Measurements from ENCODE around the gene POLR1E.
"Not testable (repeated sequence)": the region's sequence is repeated elsewhere in the genome, so short reads cannot be mapped to it uniquely, and the experiment has no call there.

The POLR1E gene

DNA sequence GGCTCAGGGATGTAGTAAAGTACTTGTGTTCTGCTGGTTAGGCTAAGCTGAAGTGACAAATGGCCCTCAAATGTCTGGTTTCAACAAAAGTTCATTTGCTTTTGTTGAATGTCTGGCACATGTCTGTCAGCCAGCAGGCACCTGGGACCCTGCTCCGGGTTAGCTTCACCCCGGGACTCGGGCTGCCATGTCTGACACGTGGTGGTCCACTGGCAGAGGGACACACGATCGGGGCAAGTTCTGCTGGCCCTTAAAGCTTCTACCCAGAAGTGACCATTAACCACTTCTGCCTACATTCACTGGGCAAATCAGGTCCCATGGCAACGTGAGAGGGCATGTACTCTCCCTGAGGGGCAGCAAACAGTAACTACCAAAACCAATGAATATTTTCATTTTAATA is 23.8 kb downstream of the POLR1E start:
- DNase-seq (ENCODE audit: low read depth) = no peak
- TF ChIP-seq, protein P1, sequence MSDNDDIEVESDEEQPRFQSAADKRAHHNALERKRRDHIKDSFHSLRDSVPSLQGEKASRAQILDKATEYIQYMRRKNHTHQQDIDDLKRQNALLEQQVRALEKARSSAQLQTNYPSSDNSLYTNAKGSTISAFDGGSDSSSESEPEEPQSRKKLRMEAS (IDR thresholded peaks at IDR 0.05; ENCODE audit: low read depth, low read length) = no peak
- TF ChIP-seq MYC (IDR thresholded peaks at IDR 0.05; ENCODE audit: low read depth, low read length) = no peak
- TF ChIP-seq, protein P2, sequence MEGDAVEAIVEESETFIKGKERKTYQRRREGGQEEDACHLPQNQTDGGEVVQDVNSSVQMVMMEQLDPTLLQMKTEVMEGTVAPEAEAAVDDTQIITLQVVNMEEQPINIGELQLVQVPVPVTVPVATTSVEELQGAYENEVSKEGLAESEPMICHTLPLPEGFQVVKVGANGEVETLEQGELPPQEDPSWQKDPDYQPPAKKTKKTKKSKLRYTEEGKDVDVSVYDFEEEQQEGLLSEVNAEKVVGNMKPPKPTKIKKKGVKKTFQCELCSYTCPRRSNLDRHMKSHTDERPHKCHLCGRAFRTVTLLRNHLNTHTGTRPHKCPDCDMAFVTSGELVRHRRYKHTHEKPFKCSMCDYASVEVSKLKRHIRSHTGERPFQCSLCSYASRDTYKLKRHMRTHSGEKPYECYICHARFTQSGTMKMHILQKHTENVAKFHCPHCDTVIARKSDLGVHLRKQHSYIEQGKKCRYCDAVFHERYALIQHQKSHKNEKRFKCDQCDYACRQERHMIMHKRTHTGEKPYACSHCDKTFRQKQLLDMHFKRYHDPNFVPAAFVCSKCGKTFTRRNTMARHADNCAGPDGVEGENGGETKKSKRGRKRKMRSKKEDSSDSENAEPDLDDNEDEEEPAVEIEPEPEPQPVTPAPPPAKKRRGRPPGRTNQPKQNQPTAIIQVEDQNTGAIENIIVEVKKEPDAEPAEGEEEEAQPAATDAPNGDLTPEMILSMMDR (IDR thresholded peaks at IDR 0.05; ENCODE audit: low read depth, low read length) = no peak
- TF ChIP-seq POLR2A (IDR thresholded peaks at IDR 0.05; ENCODE audit: extremely low read depth, insufficient read length) = no peak
- H3K4me3 ChIP-seq (ENCODE audit: low read depth, low read length) = no peak overlapping the region

DNA sequence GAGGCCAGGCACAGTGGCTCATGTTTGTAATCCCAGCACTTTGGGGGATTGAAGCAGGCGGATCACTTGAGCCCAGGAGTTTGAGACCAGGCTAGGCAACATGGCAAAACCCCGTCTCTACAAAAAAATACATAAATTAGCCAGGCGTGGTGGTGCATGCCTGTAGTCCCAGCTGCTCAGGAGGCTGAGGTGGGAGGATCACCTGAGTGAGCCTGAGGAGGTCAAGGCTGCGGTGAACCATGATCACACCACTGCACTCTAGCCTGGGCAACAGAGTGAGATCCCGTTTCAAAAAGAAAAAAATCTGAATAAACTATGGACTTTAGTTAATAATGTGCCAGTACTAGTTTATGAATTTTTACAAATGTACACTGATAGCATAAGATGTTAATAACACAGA is 24.3 kb downstream of the POLR1E start:
- not testable (repeated sequence) for H3K4me3 ChIP-seq (ENCODE audit: low read depth, low read length)

DNA sequence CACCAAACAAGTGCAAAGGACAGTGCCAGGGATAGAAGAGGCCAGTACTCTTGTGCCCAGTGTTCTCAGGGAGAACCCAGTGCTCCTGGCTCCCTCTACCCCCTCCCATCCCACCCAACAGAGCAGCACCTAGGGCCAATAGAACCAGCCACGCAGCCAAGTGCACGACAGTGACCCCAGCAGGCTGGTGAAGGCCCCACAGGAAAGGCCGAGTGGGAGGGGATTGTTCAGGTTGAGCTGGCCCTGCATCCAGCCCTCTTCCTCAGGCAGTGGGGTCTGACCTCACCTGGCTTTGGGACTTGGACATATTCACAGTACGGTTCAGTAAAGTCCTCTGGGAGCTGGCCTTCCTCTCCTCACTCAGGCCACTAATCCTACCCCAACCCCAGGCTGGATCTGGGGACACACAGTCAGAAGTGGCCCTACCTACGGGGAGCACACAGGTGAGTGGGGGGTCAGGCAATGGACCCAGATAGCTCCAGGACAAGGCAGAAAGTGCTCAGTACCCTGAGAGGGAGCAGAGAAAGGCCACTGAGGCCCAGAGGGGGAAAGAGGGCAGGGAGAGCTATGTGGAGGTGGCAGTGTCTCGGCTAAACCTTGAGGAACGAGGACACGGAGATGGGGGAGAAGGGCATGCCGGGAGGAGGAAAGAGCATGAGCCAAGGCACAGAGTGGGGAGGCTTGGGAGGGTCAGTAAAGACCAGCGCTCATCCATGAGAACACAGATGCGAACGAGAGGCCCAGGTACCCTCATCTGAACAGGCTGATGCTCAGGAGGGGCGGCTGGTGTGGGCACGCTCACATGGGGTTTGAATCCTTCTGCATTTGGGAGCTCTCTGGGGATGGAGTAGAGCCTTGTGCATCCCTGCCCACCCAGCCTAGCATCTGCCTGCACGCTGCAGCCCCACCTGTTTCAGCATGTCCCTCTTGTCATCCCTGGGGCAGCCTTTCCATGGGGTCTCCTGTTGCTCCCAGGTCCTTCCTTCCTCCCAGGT is 25.6 kb downstream of the POLR1E start:
- H3K4me3 ChIP-seq (ENCODE audit: low read depth, low read length) = no peak overlapping the region
- DNase-seq (ENCODE audit: low read depth) = peak; percentile 22
- TF ChIP-seq MYC (IDR thresholded peaks at IDR 0.05; ENCODE audit: low read depth, low read length) (no peak), POLR2A (IDR thresholded peaks at IDR 0.05; ENCODE audit: extremely low read depth, insufficient read length) (no peak)
- TF ChIP-seq, protein P2 (IDR thresholded peaks at IDR 0.05; ENCODE audit: low read depth, low read length) = no peak
- TF ChIP-seq, protein P1 (IDR thresholded peaks at IDR 0.05; ENCODE audit: low read depth, low read length) = no peak

More for the DNA sequence above, 24.3 kb downstream of the POLR1E start:
- DNase-seq (ENCODE audit: low read depth) = not testable (repeated sequence)

DNA sequence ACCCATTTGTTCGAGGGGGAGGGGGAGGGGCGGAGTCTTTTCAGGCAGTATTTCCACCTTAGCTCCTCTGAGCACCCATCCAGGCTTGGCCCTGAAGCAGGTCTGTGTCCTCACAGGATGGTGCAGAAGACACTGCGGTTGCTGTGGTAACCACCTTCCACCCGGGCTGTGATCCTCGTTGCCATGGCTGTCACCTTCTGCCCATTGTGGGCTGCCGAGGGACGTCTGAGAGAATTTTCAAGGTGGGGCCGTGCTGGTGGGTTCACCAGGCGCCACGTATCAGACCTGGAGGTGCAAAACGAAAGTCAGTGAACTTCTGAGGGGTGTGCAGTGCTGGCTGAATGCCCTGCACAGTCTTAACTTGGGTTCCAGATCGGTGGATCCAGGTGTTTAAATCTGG is 26.7 kb downstream of the POLR1E start:
- TF ChIP-seq, protein P2 (IDR thresholded peaks at IDR 0.05; ENCODE audit: low read depth, low read length) = no peak
- TF ChIP-seq, protein P1 (IDR thresholded peaks at IDR 0.05; ENCODE audit: low read depth, low read length) = no peak
- TF ChIP-seq POLR2A (IDR thresholded peaks at IDR 0.05; ENCODE audit: extremely low read depth, insufficient read length) = no peak
- no peak for TF ChIP-seq MYC (IDR thresholded peaks at IDR 0.05; ENCODE audit: low read depth, low read length)
- no peak for DNase-seq (ENCODE audit: low read depth)
- H3K4me3 ChIP-seq (ENCODE audit: low read depth, low read length) = no peak overlapping the region

DNA sequence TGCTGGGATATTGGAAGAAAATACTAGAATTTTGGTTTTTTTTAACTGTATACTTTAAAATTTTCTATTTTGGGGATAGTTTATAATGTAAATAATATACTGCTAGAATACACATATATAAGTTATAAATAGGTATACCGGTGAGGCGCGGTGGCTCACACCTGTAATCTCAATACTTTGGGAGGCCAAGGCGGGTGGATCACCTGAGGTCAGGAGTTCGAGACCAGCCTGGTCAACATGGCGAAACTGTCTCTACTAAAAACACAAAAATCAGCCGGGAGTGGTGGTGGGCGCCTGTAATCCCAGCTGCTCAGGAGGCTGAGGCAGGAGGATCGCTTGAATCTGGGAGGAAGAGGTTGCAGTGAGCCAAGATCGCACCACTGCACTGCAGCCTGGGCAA is 28.7 kb downstream of the POLR1E start:
- H3K4me3 ChIP-seq (ENCODE audit: low read depth, low read length); DNase-seq (ENCODE audit: low read depth): not testable (repeated sequence)

DNA sequence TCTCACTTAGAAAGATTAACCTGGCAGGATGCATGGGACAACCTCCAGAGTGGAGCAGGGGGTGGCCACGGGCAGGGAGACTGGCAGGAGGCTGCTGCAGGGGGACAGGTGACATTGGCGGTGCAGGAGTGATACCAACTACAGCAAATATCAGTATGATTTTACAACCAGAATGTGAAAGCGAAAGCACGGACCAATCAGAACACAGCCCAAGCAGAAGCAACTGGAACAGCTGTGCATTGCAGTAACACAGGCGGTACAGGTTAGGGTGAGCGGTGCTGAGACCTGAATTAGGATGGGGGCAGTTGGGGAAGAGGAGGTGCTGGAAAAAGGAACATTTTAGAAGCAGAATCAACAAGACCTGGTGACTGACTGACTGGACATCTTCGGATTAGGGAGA is 29.3 kb downstream of the POLR1E start:
- TF ChIP-seq POLR2A (IDR thresholded peaks at IDR 0.05; ENCODE audit: extremely low read depth, insufficient read length) (no peak), MYC (IDR thresholded peaks at IDR 0.05; ENCODE audit: low read depth, low read length) (no peak)
- TF ChIP-seq, protein P1 (IDR thresholded peaks at IDR 0.05; ENCODE audit: low read depth, low read length) = no peak
- TF ChIP-seq, protein P2 (IDR thresholded peaks at IDR 0.05; ENCODE audit: low read depth, low read length) = no peak

More for the DNA sequence above, 29.3 kb downstream of the POLR1E start:
- no peak overlapping the region for H3K4me3 ChIP-seq (ENCODE audit: low read depth, low read length)
- DNase-seq (ENCODE audit: low read depth) = no peak

Measured in NB4 (cell line).